H1 (cell line): Measurements from ENCODE around the gene TTYH2. TPM values are rescaled to one million over a fixed set of nuclear protein-coding genes. Genes with fewer than 3 reads are reported as not detected.

Source experiments
- CREB1 ChIP-seq: IDR thresholded peaks from 2 replicates; pipeline ENCODE4 v1.6.1; 2012; ENCODE audit warnings: inconsistent platforms
- FOSL1 ChIP-seq: IDR thresholded peaks from 2 replicates; pipeline ENCODE4 v1.6.1; 2011; ENCODE audit warnings: mild to moderate bottlenecking, low read depth, low read length, moderate library complexity; ENCODE audit not compliant: insufficient read depth
- polyA plus RNA-seq, 7 experiments: library from polyadenylated mRNA; depleted of rRNA in 3 of 7; stranded (reverse) in 5 of 7; unstranded in 2 of 7; fragments of >200 nt in 5 of 7; fragments of 200-250 nt in 2 of 7; gene quantifications; 1 replicate in 5 of 7; 2 replicates in 1 of 7; 4 replicates in 1 of 7; pipeline versions ENCODE4 v1.2.1 to v1.2.3, GENCODE V29; 2011 to 2013; ENCODE audit warnings: missing spikeins in 2 of 7, mixed read lengths in 2 of 7
- total RNA-seq: library from RNA; stranded (reverse); fragmentation: NEBNext Ultra II Directional; extraction: Animal tissue kit (Norgen Biotek cat#: 25700); gene quantifications from 2 replicates; pipeline ENCODE4 v1.2.1, GENCODE V29; 2021
- TF ChIP-seq, protein P1 (sequence below): IDR thresholded peaks from 2 replicates; pipeline ENCODE4 v1.6.1; 2011; ENCODE audit warnings: low read depth, mild to moderate bottlenecking, low read length; ENCODE audit not compliant: insufficient read depth

The TTYH2 gene
- total and polyA plus RNA-seq, 2 of the 8 experiments (the other 6 are each of a cell fraction or from before 2014, with no cell fraction given) = 3.2 to 9.2 TPM

DNA sequence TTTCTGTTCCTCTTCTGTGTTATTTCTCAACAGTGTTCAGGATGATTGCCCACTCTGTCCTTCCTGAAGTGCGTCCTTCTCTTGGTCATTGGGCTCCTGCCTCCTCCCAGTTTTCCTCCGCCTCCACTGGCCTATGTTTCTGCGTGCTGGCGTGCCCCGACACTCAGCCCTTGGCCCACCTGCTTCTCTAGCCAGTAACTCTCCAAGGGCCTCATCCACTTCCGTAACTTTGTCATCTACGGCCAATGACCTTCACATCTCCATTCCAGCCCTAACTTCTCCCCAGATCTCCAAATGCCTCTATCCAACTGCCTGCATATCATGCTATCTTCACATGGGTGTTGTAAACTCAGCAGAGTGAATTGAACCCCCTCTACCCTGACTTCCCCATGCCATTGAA lies 49.5 kb upstream of the TTYH2 start (continued):
- TF ChIP-seq, protein P1, sequence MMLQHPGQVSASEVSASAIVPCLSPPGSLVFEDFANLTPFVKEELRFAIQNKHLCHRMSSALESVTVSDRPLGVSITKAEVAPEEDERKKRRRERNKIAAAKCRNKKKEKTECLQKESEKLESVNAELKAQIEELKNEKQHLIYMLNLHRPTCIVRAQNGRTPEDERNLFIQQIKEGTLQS = no peak
- TF ChIP-seq CREB1 = no peak
- no peak for TF ChIP-seq FOSL1
- TF ChIP-seq, all 59 proteins: peak for 0
